ENCODE measurements around the gene SHB.

SHB gene

GRCh38 chr9:38074441-38074961, 5.5 kb upstream of the SHB start:
- Histone ChIP-seq H3K9ac (ENCODE audit: low read depth in 1 of 2, low read length in 2 of 2) (no peak overlapping the region), H3K27me3 (ENCODE audit: control insufficient read depth in 1 of 2, insufficient read depth in 2 of 2, low read length in 2 of 2) (no peaks in the 10 kb centered on the region), H3K4me1 (ENCODE audit: control insufficient read depth in 1 of 2, insufficient read depth in 2 of 2, low read length in 2 of 2) (peaks cover 19 to 32% of the 10 kb centered on the region in 2 donors), H3K4me3 (ENCODE audit: low read depth in 1 of 2, low read length in 2 of 2) (no peak overlapping the region), H3K27ac (ENCODE audit: low read depth, low read length) (no peak overlapping the region), H3K36me3 (ENCODE audit: control insufficient read depth in 1 of 2, insufficient read depth in 2 of 2, low read length in 2 of 2) (no peaks in the 10 kb centered on the region), H3K9me3 (ENCODE audit: control insufficient read depth in 1 of 2, low read length in 2 of 2) (no peaks in the 10 kb centered on the region)

GRCh38 chr9:38073882-38074281, 4.9 kb upstream of the SHB start:
- Histone ChIP-seq H3K4me1 (ENCODE audit: control insufficient read depth in 1 of 2, insufficient read depth in 2 of 2, low read length in 2 of 2) (peaks cover 19 to 25% of the 10 kb centered on the region in 2 donors), H3K9ac (ENCODE audit: low read depth in 1 of 2, low read length in 2 of 2) (no peak overlapping the region), H3K9me3 (ENCODE audit: control insufficient read depth in 1 of 2, low read length in 2 of 2) (no peaks in the 10 kb centered on the region), H3K27me3 (ENCODE audit: control insufficient read depth in 1 of 2, insufficient read depth in 2 of 2, low read length in 2 of 2) (no peaks in the 10 kb centered on the region), H3K27ac (ENCODE audit: low read depth, low read length) (no peak overlapping the region), H3K4me3 (ENCODE audit: low read depth in 1 of 2, low read length in 2 of 2) (no peak overlapping the region), H3K36me3 (ENCODE audit: control insufficient read depth in 1 of 2, insufficient read depth in 2 of 2, low read length in 2 of 2) (no peaks in the 10 kb centered on the region)

GRCh38 chr9:38071470-38072134, 2.6 kb upstream of the SHB start:
- Histone ChIP-seq H3K27me3 (ENCODE audit: control insufficient read depth in 1 of 2, insufficient read depth in 2 of 2, low read length in 2 of 2) (no peaks in the 10 kb centered on the region), H3K9me3 (ENCODE audit: control insufficient read depth in 1 of 2, low read length in 2 of 2) (no peaks in the 10 kb centered on the region), H3K27ac (ENCODE audit: low read depth, low read length) (no peak overlapping the region), H3K9ac (ENCODE audit: low read depth in 1 of 2, low read length in 2 of 2) (no peak overlapping the region), H3K4me3 (ENCODE audit: low read depth in 1 of 2, low read length in 2 of 2) (no peak overlapping the region), H3K4me1 (ENCODE audit: control insufficient read depth in 1 of 2, insufficient read depth in 2 of 2, low read length in 2 of 2) (peaks cover 29 to 30% of the 10 kb centered on the region in 2 donors), H3K36me3 (ENCODE audit: control insufficient read depth in 1 of 2, insufficient read depth in 2 of 2, low read length in 2 of 2) (no peaks in the 10 kb centered on the region)

DNA sequence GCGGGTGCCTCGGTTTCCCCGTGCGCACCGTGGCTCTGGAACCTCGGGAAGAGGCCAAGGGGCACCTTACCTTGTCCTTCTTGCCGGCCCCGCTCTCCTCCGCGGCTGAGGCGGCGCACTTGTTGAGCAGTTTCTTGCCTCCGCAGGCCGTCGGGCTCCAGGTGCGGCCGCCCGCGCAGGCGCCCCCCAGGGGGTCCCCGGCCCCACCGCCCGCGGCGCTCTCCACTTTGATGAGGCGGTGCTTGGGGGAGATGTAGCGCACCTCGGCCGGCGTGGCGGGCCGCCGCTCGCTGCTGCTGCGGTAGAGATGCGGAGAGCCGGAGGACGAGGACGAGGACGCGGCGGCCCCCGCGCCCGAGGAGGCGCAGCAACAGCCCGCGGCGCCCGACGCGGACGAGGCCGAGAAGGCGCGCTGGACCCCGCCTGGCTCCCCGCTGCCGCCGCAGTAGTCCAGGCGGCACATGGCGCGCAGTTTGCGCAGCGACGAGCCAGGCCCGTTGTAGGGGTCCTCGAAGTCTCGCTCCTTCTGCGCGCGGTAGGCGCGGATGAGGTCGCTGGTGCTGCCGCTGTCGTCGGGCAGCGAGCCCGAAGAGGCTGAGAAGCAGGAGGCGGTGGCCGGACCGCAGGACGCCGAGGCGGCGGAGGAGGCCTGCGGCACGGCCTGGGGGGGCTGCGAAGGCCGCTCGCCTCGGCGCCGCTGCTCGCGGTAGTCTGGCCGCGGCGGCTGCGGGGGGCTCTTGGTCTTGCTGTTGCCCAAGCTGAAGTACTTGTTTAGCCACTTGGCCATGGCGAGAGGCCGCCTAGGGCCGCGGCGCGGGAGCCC, 957 bp downstream of the SHB start:
- Histone ChIP-seq H3K27ac (ENCODE audit: low read depth, low read length) (peak overlapping the region; percentile 48), H3K4me1 (ENCODE audit: control insufficient read depth in 1 of 2, insufficient read depth in 2 of 2, low read length in 2 of 2) (peaks cover 45 to 51% of the 10 kb centered on the region in 2 donors), H3K27me3 (ENCODE audit: control insufficient read depth in 1 of 2, insufficient read depth in 2 of 2, low read length in 2 of 2) (no peaks in the 10 kb centered on the region), H3K4me3 (ENCODE audit: low read depth in 1 of 2, low read length in 2 of 2) (peak overlapping the region; percentile 73 to 79), H3K9me3 (ENCODE audit: control insufficient read depth in 1 of 2, low read length in 2 of 2) (no peaks in the 10 kb centered on the region), H3K9ac (ENCODE audit: low read depth in 1 of 2, low read length in 2 of 2) (peak overlapping the region; percentile 68 to 82), H3K36me3 (ENCODE audit: control insufficient read depth in 1 of 2, insufficient read depth in 2 of 2, low read length in 2 of 2) (no peaks in the 10 kb centered on the region)

- Histone ChIP-seq H3K27me3 (ENCODE audit: control insufficient read depth in 1 of 2, insufficient read depth in 2 of 2, low read length in 2 of 2) (no peaks in the 10 kb centered on the region), H3K4me3 (ENCODE audit: low read depth in 1 of 2, low read length in 2 of 2) (peak overlapping the region; percentile 73 to 79)
Observed at GRCh38 chr9:38066914-38067858, 1.8 kb downstream of the SHB start.

GRCh38 chr9:38066197-38066913, 2.7 kb downstream of the SHB start:
- no peaks in the 10 kb centered on the region for H3K27me3 ChIP-seq (ENCODE audit: control insufficient read depth in 1 of 2, insufficient read depth in 2 of 2, low read length in 2 of 2)
- no peaks in the 10 kb centered on the region for H3K9me3 ChIP-seq (ENCODE audit: control insufficient read depth in 1 of 2, low read length in 2 of 2)
- H3K27ac ChIP-seq (ENCODE audit: low read depth, low read length), result peak overlapping the region; percentile 55
- peaks cover 61 to 65% of the 10 kb centered on the region in 2 donors for H3K4me1 ChIP-seq (ENCODE audit: control insufficient read depth in 1 of 2, insufficient read depth in 2 of 2, low read length in 2 of 2)
- H3K9ac ChIP-seq (ENCODE audit: low read depth in 1 of 2, low read length in 2 of 2), result peak overlapping the region; percentile 26 to 68
- no peaks in the 10 kb centered on the region for H3K36me3 ChIP-seq (ENCODE audit: control insufficient read depth in 1 of 2, insufficient read depth in 2 of 2, low read length in 2 of 2)
- H3K4me3 ChIP-seq (ENCODE audit: low read depth in 1 of 2, low read length in 2 of 2), result peak overlapping the region; percentile 73 to 79

More at GRCh38 chr9:38066914-38067858, 1.8 kb downstream of the SHB start:
- Histone ChIP-seq H3K9ac (ENCODE audit: low read depth in 1 of 2, low read length in 2 of 2) (peak overlapping the region; percentile 68 to 82), H3K27ac (ENCODE audit: low read depth, low read length) (peak overlapping the region; percentile 55), H3K9me3 (ENCODE audit: control insufficient read depth in 1 of 2, low read length in 2 of 2) (no peaks in the 10 kb centered on the region), H3K36me3 (ENCODE audit: control insufficient read depth in 1 of 2, insufficient read depth in 2 of 2, low read length in 2 of 2) (no peaks in the 10 kb centered on the region), H3K4me1 (ENCODE audit: control insufficient read depth in 1 of 2, insufficient read depth in 2 of 2, low read length in 2 of 2) (peaks cover 54 to 59% of the 10 kb centered on the region in 2 donors)

- H3K9ac ChIP-seq (ENCODE audit: low read depth in 1 of 2, low read length in 2 of 2), result peak overlapping the region in 1 of 2 donors; percentile 26
- no peaks in the 10 kb centered on the region for H3K27me3 ChIP-seq (ENCODE audit: control insufficient read depth in 1 of 2, insufficient read depth in 2 of 2, low read length in 2 of 2)
- H3K4me1 ChIP-seq (ENCODE audit: control insufficient read depth in 1 of 2, insufficient read depth in 2 of 2, low read length in 2 of 2), result peaks cover 56 to 67% of the 10 kb centered on the region in 2 donors
- no peaks in the 10 kb centered on the region for H3K9me3 ChIP-seq (ENCODE audit: control insufficient read depth in 1 of 2, low read length in 2 of 2)
- H3K4me3 ChIP-seq (ENCODE audit: low read depth in 1 of 2, low read length in 2 of 2), result peak overlapping the region; percentile 47 to 73
- H3K27ac ChIP-seq (ENCODE audit: low read depth, low read length), result no peak overlapping the region
- H3K36me3 ChIP-seq (ENCODE audit: control insufficient read depth in 1 of 2, insufficient read depth in 2 of 2, low read length in 2 of 2), result no peaks in the 10 kb centered on the region
Observed at GRCh38 chr9:38065369-38066075, 3.5 kb downstream of the SHB start.

DNA sequence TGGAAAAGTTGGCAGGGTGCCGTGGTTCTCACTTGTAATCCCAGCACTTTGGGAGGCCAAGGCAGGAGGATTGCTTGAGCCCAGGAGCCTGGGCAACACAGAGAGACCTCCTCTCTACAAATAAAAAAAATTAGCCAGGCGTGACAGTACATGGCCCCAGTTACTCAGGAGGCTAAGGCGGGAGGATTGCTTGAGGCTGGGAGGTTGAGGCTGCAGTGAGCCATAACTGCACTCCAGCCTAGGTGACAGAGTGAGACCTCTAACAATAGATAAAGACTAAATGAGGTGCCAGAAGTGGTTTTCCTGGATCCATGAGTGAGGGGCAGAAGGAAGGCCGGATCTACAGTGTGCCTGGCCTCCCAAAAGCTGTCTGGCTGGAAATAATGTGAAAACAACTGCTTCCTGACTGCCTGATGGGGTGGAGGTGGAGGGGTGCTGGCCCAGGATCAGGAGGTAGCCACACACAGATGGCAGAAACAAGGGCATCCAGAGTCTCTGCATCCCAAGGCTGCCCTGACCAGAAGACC, 4.1 kb downstream of the SHB start:
- H3K9ac ChIP-seq (ENCODE audit: low read depth in 1 of 2, low read length in 2 of 2), result no peak overlapping the region
- H3K4me1 ChIP-seq (ENCODE audit: control insufficient read depth in 1 of 2, insufficient read depth in 2 of 2, low read length in 2 of 2), result peaks cover 52 to 61% of the 10 kb centered on the region in 2 donors
- no peak overlapping the region for H3K27ac ChIP-seq (ENCODE audit: low read depth, low read length)
- no peaks in the 10 kb centered on the region for H3K27me3 ChIP-seq (ENCODE audit: control insufficient read depth in 1 of 2, insufficient read depth in 2 of 2, low read length in 2 of 2)
- no peaks in the 10 kb centered on the region for H3K9me3 ChIP-seq (ENCODE audit: control insufficient read depth in 1 of 2, low read length in 2 of 2)
- no peaks in the 10 kb centered on the region for H3K36me3 ChIP-seq (ENCODE audit: control insufficient read depth in 1 of 2, insufficient read depth in 2 of 2, low read length in 2 of 2)
- H3K4me3 ChIP-seq (ENCODE audit: low read depth in 1 of 2, low read length in 2 of 2), result peak overlapping the region in 1 of 2 donors; percentile 47

- Histone ChIP-seq H3K27me3 (ENCODE audit: control insufficient read depth in 1 of 2, insufficient read depth in 2 of 2, low read length in 2 of 2) (no peaks in the 10 kb centered on the region), H3K9ac (ENCODE audit: low read depth in 1 of 2, low read length in 2 of 2) (no peak overlapping the region), H3K9me3 (ENCODE audit: control insufficient read depth in 1 of 2, low read length in 2 of 2) (no peaks in the 10 kb centered on the region), H3K27ac (ENCODE audit: low read depth, low read length) (no peak overlapping the region), H3K4me1 (ENCODE audit: control insufficient read depth in 1 of 2, insufficient read depth in 2 of 2, low read length in 2 of 2) (peaks cover 52 to 57% of the 10 kb centered on the region in 2 donors), H3K4me3 (ENCODE audit: low read depth in 1 of 2, low read length in 2 of 2) (no peak overlapping the region), H3K36me3 (ENCODE audit: control insufficient read depth in 1 of 2, insufficient read depth in 2 of 2, low read length in 2 of 2) (peaks cover 0 to 5% of the 10 kb centered on the region in 2 donors)
Observed at GRCh38 chr9:38063363-38063707, 5.7 kb downstream of the SHB start.
